Measurements from ENCODE around the gene MYO5C.

Gene MYO5C

DNA sequence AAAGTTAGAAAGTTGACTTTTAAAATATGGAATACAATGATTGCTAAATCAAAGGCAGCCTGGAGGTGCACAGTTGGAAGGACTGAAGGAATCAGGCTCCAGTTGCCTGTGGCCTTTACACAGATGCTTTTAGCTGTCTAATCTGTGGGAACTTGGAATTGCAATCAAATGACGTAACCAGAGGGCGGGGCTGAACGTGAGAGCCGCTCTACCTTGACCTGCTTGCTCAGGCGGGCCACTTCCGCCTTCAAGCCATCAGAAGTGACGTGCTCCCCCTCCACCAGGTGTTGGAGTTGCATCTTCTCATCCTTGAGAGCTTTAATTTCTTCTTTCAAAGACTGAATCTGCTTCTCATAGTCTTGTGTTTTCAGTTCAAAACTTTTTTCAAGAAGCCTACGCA, 66.7 kb downstream of the MYO5C start:
- Mint-ChIP-seq H3K4me1 (ENCODE audit: low read depth) (peaks cover 22% of the 10 kb centered on the region), H3K27me3 (no peaks in the 10 kb centered on the region), H3K36me3 (ENCODE audit: low read depth) (no peaks in the 10 kb centered on the region), H3K4me3 (no peak overlapping the region), H3K27ac (no peak overlapping the region), H3K9me3 (no peaks in the 10 kb centered on the region)
- no peak for DNase-seq

DNA sequence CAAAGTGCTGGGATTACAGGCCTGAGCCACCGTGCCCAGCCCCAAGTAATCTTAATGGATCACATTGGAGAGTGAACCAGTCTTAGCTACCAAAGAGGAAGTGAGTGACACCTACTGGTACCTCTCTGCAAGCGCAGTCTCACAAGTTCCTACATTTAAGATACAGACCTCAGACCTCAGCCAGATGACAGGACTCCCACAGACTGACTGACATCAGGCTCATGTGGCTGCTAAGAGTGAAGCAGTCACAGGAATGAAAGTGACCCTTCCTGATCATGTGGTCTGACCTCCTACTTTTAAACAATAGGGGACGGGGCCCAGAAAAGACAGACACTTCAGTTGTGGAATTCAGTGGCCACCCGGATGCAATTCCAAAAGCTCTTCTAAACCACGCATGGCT, 68.1 kb downstream of the MYO5C start:
- no peak overlapping the region for H3K27ac Mint-ChIP-seq
- H3K4me1 Mint-ChIP-seq (ENCODE audit: low read depth): peaks cover 21% of the 10 kb centered on the region
- H3K4me3 Mint-ChIP-seq: no peak overlapping the region
- H3K9me3 Mint-ChIP-seq: no peaks in the 10 kb centered on the region
- no peaks in the 10 kb centered on the region for H3K36me3 Mint-ChIP-seq (ENCODE audit: low read depth)
- DNase-seq: peak; percentile 63
- no peaks in the 10 kb centered on the region for H3K27me3 Mint-ChIP-seq

DNA sequence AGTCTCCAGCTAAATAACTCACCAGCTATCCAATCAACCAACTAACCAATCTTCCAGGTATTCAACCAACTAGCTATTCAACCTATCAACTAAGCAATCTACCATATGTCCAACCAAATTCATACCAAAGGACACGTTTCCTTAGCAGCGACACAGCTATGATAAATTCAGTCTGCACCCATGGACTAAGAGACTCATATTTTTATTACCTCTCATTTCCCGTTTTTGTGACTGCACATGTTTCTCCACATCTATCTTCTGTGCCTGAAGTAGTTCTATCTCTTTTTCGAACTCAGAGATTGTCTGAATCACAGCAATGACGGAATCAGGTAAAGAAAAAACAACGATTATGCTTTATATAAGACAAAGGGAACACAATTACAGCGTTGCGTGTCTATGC, 70.4 kb downstream of the MYO5C start:
- DNase-seq: no peak
- no peaks in the 10 kb centered on the region for H3K9me3 Mint-ChIP-seq
- H3K36me3 Mint-ChIP-seq (ENCODE audit: low read depth): no peaks in the 10 kb centered on the region
- H3K4me1 Mint-ChIP-seq (ENCODE audit: low read depth): peaks cover 32% of the 10 kb centered on the region
- H3K27ac Mint-ChIP-seq: no peak overlapping the region
- no peaks in the 10 kb centered on the region for H3K27me3 Mint-ChIP-seq
- no peak overlapping the region for H3K4me3 Mint-ChIP-seq

DNA sequence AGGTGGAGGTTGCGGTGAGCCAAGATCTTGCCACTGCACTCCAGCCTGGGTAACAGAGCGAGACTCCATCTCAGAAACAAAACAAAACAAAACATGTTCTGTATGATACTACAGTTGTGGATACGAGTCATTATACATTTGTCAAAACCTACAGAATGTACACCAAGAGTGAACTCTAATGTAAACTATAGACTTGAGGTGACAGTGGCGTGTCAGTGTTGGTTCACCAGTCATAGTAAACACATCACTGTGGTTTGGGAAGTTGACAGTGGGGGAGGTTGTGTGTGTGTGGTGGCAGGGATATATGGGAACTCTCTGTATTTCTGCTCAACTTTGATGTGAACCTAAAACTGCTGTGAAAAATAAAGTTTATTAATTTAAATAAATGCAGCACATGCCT, 71.4 kb downstream of the MYO5C start:
- Mint-ChIP-seq H3K27me3 (no peaks in the 10 kb centered on the region), H3K9me3 (no peaks in the 10 kb centered on the region), H3K4me1 (ENCODE audit: low read depth) (peaks cover 32% of the 10 kb centered on the region), H3K27ac (no peak overlapping the region), H3K36me3 (ENCODE audit: low read depth) (no peaks in the 10 kb centered on the region), H3K4me3 (no peak overlapping the region)
- no peak for DNase-seq

DNA sequence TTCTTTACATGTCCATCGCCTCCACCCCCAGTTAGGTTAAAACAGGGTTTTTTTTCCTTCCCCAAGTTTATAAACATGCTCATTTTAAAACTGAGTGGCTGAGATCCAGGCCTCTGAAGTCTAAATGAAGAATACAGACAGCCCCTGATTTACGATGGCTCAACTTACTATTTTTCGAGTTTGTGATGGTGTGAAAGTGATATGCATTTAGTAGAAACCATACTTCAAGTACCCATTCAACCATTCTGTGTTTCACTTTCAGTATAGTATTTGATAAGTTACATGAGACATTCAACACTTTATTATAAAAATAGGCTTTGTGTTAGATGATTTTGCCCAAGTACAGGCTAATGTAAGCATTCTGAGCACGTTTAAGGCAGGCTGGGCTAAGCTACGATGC, 73.9 kb downstream of the MYO5C start:
- DNase-seq: no peak
- no peaks in the 10 kb centered on the region for H3K9me3 Mint-ChIP-seq
- peak overlapping the region; percentile 65 for H3K4me3 Mint-ChIP-seq
- no peaks in the 10 kb centered on the region for H3K36me3 Mint-ChIP-seq (ENCODE audit: low read depth)
- H3K27me3 Mint-ChIP-seq: no peaks in the 10 kb centered on the region
- H3K4me1 Mint-ChIP-seq (ENCODE audit: low read depth): peaks cover 30% of the 10 kb centered on the region
- H3K27ac Mint-ChIP-seq: peak overlapping the region; percentile 90

DNA sequence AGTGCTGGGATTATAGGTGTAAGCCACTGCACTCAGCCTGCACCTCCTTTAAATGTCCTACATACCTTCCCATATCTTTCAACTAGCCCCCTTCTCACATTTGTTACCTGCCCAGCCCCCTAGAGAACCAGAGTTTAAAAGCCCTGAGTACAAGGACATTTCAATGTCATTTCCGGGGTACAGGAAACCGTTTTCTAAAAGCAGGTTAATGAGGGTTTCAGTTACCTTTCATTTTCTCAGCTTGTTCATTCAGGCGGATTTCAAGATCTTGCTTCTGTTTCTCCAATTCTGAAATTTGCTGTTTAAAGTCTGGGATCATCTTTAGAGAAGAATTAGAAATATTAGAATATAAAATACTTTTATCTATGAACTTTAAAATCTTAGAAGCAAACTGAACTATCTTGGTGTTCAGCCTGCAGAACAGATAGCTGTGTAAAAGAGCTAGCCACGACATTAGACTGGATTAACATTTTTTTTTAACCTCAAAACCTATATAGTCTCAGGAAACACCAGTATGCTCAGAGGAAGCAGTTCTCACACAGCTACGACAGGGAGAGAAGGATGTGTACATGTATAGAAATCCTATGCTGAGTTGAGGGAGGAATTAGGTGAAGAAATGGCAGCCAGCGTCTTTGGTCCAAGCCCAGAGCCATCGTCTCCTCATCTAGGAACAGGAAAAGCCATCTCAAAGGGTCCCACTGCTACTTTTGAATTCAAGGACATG, 74.5 kb downstream of the MYO5C start:
- peak overlapping the region; percentile 90 for H3K27ac Mint-ChIP-seq
- no peaks in the 10 kb centered on the region for H3K36me3 Mint-ChIP-seq (ENCODE audit: low read depth)
- H3K27me3 Mint-ChIP-seq: no peaks in the 10 kb centered on the region
- peaks cover 30% of the 10 kb centered on the region for H3K4me1 Mint-ChIP-seq (ENCODE audit: low read depth)
- no peak for DNase-seq
- H3K4me3 Mint-ChIP-seq: peak overlapping the region; percentile 65
- no peaks in the 10 kb centered on the region for H3K9me3 Mint-ChIP-seq

DNA sequence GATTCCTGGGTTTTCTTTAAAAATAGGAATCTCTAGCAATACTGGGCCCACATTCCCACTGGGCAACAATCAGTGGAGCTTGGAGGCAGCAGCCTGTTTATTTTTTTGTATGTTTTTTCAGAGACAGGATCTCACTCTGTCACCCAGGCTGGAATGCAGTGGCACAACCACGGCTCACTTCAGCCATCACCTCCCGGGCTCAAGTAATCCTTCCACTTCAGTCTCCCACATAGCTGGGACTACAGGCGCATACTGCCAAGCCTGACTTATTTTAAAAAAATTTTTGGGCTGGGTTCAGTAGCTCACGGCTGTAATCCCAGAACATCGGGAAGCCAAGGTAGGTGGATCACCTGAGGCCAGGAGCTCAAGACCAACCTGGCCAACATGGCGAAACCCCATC, 75.4 kb downstream of the MYO5C start:
- H3K36me3 Mint-ChIP-seq (ENCODE audit: low read depth): no peaks in the 10 kb centered on the region
- DNase-seq: no peak
- peaks cover 30% of the 10 kb centered on the region for H3K4me1 Mint-ChIP-seq (ENCODE audit: low read depth)
- H3K4me3 Mint-ChIP-seq: no peak overlapping the region
- H3K27ac Mint-ChIP-seq: no peak overlapping the region
- H3K27me3 Mint-ChIP-seq: no peaks in the 10 kb centered on the region
- H3K9me3 Mint-ChIP-seq: no peaks in the 10 kb centered on the region

DNA sequence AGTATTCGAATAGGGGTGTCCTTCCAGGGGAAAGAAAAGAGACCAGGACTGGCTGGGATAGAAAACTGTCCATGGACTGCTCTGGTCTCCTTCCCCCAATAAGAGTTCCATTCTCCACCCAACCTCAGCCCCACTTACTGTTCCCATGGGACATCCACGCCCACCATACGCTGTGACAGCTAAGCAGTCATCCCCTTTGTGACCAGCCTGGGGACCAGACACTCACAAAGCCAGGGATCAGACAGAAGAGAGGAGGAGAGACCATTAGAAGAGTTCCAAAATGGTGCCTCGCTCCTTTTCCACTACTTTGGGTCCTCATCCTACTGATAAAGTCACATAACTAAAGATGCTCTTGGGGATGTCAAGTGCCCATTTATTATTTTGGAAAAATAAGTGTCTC, 76.8 kb downstream of the MYO5C start:
- no peaks in the 10 kb centered on the region for H3K9me3 Mint-ChIP-seq
- no peak overlapping the region for H3K4me3 Mint-ChIP-seq
- peaks cover 27% of the 10 kb centered on the region for H3K4me1 Mint-ChIP-seq (ENCODE audit: low read depth)
- H3K36me3 Mint-ChIP-seq (ENCODE audit: low read depth): no peaks in the 10 kb centered on the region
- no peak for DNase-seq
- no peak overlapping the region for H3K27ac Mint-ChIP-seq
- H3K27me3 Mint-ChIP-seq: no peaks in the 10 kb centered on the region

DNA sequence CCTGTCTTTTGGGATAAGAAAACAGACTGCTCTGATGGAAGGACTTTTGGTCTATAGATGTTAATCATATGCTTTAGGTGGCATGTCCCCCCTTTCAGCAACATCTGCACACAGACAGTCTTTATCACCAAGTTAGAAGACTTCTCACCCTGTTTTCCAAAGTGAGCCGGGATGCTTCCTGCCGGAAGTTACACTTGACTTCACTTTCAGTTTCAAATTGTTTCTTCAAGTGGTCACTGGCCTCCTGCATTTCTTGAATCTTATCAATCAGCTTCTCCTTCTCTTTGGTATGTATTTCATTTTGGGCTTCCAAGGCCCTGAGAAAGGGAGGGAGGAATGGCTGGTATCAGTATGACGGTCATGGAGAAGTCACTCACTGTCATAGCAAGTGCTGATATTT, 77.2 kb downstream of the MYO5C start:
- DNase-seq: no peak
- Mint-ChIP-seq H3K4me1 (ENCODE audit: low read depth) (peaks cover 23% of the 10 kb centered on the region), H3K36me3 (ENCODE audit: low read depth) (no peaks in the 10 kb centered on the region), H3K27me3 (no peaks in the 10 kb centered on the region), H3K9me3 (no peaks in the 10 kb centered on the region), H3K4me3 (no peak overlapping the region), H3K27ac (no peak overlapping the region)

DNA sequence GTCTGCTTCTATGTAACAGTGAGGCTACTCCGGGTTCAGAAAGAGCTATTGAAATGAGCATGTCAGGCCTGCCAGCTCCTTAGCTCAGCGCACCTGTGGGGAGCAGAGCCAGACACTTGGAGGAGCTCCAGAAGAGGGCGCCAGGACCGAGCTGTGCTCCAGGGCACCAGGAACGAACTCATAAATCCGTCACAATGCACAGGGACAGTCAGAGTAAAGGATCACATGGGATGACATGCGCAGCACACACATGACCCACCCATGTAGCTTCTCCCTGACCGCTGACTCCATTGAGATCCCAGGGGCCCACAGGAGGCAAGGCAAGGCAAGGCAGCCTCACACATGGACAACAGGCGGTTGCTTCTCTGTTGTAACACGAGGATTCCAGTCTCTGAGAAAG, 78.4 kb downstream of the MYO5C start:
- H3K4me3 Mint-ChIP-seq: no peak overlapping the region
- peaks cover 14% of the 10 kb centered on the region for H3K4me1 Mint-ChIP-seq (ENCODE audit: low read depth)
- no peaks in the 10 kb centered on the region for H3K27me3 Mint-ChIP-seq
- H3K27ac Mint-ChIP-seq: no peak overlapping the region
- DNase-seq: no peak
- H3K36me3 Mint-ChIP-seq (ENCODE audit: low read depth): no peaks in the 10 kb centered on the region
- H3K9me3 Mint-ChIP-seq: no peaks in the 10 kb centered on the region

DNA sequence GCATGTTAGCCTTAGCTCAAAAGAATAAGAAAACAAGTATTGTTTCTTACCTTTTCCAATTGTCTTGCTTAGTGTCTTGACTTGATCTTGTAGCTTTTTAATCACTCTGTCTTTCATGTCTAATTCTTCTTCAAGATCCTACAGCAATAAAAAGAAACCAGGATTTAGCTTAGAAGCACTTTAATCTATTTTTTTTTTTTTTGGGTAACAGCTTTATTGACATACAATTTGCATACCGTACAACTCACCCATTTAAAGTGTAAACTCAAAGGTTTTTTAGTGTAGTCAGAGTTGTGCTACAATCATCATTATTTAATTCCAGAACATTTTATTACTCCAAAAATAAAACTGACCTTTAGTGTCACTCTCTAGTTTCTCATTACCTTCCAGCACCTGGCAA, 81.1 kb downstream of the MYO5C start:
- no peaks in the 10 kb centered on the region for H3K27me3 Mint-ChIP-seq
- no peak overlapping the region for H3K4me3 Mint-ChIP-seq
- H3K4me1 Mint-ChIP-seq (ENCODE audit: low read depth): no peaks in the 10 kb centered on the region
- no peak overlapping the region for H3K27ac Mint-ChIP-seq
- DNase-seq: no peak
- no peaks in the 10 kb centered on the region for H3K36me3 Mint-ChIP-seq (ENCODE audit: low read depth)
- H3K9me3 Mint-ChIP-seq: no peaks in the 10 kb centered on the region

DNA sequence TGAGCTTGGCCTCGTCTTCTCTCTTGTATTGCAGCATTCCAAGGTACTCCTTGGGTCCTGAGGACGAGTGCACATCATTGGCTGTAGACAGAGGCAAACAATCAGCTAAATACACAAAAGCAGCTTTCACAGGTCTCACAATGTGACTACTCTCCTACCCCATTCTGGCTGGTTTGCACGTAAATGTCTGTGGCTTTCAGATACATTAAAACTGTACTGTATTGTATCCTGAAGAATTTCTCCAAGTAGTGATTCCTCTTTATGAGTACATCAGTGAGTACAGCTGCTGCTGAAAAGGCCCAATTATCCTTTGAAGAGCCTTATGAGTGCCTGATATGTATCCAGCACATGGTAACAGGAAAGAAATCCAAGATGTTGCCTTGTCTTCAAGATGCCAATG, 82.4 kb downstream of the MYO5C start:
- no peaks in the 10 kb centered on the region for H3K9me3 Mint-ChIP-seq
- no peaks in the 10 kb centered on the region for H3K36me3 Mint-ChIP-seq (ENCODE audit: low read depth)
- H3K4me1 Mint-ChIP-seq (ENCODE audit: low read depth): no peaks in the 10 kb centered on the region
- no peaks in the 10 kb centered on the region for H3K27me3 Mint-ChIP-seq
- no peak overlapping the region for H3K4me3 Mint-ChIP-seq
- H3K27ac Mint-ChIP-seq: no peak overlapping the region
- DNase-seq: no peak

DNA sequence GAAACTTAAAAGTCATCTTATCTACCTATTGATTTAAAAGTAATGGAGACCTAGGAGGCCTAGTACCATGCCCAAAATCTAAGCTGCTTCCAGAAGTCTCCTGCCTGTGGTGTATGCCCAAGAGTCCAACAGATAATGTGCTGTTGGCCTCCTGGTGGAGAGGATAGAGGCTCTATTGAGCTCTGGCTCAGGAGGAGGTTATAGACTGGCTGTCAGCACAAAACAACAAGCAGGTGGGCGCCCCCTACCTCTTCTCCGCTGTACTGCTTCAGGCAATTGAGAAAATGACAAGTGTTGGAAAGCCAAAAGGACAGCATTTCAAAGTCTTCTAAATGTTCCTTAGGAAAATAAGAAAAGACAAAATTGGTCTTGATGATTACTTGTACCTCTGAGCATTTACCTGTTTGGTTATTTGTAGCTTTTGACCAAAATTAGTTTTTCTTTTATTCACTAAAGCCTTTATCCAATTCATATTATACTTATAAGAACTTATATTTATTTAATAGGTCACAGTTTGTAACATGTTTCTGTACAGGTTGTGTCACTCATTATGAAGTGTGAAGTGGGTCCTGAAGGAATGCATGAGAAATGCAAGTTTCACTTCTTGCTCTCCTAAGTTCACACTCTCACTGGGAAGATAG, 87.2 kb downstream of the MYO5C start:
- DNase-seq: peak; percentile 79

DNA sequence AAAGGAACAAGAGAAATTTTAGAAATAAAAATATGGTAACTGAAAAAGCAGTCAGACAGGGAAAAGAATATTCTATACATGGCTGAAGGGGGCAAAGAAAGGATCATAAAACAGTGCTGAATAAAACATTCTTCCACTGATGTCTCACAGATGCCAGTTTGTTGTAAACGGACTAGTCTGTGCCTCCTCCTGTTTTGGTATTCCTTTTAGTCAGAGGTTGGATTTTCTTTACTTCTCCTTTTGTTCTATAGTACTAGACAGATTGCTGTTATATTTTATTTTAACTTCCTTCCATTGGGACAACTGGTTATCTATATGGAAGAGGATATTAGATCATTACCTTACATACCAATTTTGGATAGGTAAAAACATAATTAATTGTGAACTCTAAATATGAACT, 88.4 kb downstream of the MYO5C start:
- Mint-ChIP-seq H3K9me3 (no peaks in the 10 kb centered on the region), H3K4me1 (ENCODE audit: low read depth) (no peaks in the 10 kb centered on the region), H3K27ac (no peak overlapping the region), H3K36me3 (ENCODE audit: low read depth) (no peaks in the 10 kb centered on the region), H3K4me3 (no peak overlapping the region), H3K27me3 (no peaks in the 10 kb centered on the region)
- DNase-seq: no peak

More for the DNA sequence above, 87.2 kb downstream of the MYO5C start:
- Mint-ChIP-seq H3K27me3 (no peaks in the 10 kb centered on the region), H3K9me3 (no peaks in the 10 kb centered on the region), H3K27ac (no peak overlapping the region), H3K4me3 (no peak overlapping the region), H3K36me3 (ENCODE audit: low read depth) (no peaks in the 10 kb centered on the region), H3K4me1 (ENCODE audit: low read depth) (no peaks in the 10 kb centered on the region)

DNA sequence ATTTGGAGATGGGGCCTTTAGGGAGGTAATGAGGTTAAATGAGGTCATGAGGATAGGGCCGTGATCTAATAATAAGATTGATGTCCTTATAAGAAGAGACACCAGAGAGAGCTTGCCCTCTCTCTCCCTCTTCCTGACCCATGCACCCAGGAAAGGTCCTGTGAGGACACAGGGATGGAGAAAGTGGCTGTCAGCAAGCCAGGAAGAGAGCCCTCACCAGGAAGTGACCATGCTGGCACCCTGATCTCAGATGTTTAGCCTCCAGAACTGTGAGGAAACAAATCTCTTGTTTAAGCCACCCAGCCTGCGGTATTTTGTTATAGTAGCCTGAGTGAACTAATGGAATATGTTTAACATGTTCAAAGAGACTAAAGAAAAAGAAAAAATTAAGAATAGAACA, 89.2 kb downstream of the MYO5C start:
- no peaks in the 10 kb centered on the region for H3K36me3 Mint-ChIP-seq (ENCODE audit: low read depth)
- no peak for DNase-seq
- H3K4me1 Mint-ChIP-seq (ENCODE audit: low read depth): no peaks in the 10 kb centered on the region
- H3K9me3 Mint-ChIP-seq: no peaks in the 10 kb centered on the region
- H3K4me3 Mint-ChIP-seq: no peak overlapping the region
- H3K27me3 Mint-ChIP-seq: no peaks in the 10 kb centered on the region
- no peak overlapping the region for H3K27ac Mint-ChIP-seq
